GM19099 (cell line): ENCODE measurements around the gene PACRG.

Source experiments
- POLR2A ChIP-seq: IDR thresholded peaks from 3 replicates; pipeline ENCODE4 v1.6.1; 2011; ENCODE audit warnings: low read depth; ENCODE audit not compliant: insufficient read length; ENCODE audit errors: extremely low read depth

The PACRG gene

DNA sequence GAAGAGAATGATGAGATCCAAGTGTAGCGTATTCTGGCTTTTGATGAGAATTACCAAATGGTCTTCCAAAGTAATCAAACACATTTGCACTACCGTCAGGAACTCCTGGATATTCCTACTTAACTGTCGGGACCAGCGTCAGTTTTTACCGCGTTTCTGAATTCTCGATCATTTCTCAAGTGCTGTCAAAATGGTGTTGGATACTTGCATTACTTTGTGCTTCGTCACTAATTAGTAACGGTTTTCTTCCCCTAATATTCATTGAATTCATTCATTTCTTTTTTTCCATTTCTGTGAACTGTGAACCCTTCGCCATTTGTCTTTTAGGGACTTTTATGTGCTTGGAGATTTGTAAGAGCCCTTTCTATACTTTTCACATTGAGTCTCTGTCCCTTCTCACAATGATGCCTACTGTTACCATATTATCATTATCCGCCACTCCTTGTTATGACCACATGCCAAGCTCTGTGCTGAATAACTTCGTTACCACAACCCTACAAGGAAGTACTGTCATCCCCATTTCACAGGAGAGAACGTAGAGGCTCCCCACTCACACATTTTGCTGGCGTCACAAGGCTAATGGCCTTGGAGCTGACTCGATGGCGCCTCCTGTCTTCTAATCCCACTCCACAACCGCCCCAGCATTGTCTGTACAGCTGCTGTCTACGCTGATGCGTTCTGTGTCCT, 612.6 kb downstream of the PACRG start:
- no peak for TF ChIP-seq POLR2A

DNA sequence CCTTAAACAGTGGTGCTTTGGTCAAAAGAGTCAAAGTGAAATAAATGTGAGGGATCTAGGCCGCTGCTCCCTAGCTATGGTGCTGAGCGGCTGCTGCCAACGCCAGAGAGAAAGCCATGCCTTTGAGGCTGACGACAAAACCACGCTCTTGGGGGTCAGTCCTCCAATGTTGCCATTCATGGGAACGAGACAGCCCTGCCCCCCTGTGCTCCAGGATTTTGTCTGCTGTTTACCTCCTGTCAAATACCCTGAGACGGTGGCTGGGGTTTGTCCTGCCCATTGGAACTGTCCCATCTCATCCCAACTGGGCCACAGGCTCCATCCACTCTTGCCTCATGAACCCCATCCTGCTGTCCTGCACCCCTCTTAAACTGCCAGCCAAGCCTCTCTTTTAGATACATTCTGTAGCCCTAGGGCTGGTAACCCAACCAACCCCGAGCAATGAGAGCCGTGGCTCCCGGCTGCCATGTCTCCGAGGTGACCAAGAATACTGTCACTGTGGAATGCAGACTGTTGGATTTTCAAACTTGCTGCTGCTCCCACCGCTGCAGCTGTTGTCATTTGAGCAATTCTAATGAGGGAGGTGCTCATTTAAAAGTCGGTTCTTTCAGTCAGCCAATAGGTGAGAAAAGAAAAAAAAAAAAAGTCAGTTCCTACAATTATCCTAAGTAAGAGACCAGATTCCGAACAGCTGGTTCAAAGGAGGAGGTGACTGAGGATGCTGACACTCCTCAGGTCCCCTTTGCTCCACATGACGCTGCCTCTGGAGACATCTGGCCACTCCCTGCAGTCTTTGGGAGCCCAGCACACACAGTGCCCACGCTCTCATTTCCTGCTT, 613.7 kb downstream of the PACRG start:
- no peak for TF ChIP-seq POLR2A

DNA sequence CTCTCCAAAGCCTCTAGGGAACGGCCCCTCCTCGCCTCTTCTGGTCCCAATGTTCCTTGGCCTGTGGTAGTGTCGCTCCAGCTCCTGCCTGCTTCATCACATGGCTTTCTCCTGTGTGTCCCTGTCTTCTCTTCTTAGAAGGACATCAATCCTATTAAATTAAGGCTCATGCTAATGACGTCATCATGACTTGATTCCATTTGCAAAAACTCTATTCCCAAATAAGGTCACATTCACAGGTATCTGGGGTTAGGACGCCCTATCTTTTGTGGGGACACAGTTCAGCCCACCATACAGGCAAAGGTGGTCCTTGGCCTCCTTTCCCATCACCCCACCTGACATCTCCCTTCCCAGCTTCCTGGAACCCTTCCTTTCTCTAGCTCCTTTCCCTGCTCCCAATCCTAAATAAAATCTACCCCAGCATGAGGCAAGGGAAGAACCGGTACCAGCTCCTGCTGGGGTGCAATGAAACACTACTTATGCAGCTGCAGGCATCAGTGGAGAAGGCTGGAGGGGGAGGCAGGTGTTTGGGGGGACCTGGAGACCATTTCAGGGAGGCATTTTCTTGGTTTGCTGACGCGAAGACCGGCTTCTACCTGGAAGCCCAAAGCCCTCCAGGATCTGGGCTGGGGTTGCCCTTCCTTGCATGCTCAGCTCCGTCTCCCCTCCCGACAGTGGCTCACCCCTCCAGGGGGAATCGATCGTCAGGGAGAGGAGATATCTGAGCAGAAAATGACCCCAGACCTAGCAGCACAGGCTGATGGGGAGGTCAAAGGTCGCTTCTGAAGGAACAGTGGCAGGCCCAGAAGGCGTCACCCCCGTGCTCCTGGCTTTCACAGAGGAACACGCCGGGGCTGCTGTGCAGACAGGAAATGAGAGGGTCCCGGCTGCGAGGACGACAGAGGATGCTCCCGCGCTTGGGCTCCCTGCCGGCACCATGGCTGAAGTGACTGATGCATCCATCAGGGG, 615.1 kb downstream of the PACRG start:
- TF ChIP-seq POLR2A = no peak

DNA sequence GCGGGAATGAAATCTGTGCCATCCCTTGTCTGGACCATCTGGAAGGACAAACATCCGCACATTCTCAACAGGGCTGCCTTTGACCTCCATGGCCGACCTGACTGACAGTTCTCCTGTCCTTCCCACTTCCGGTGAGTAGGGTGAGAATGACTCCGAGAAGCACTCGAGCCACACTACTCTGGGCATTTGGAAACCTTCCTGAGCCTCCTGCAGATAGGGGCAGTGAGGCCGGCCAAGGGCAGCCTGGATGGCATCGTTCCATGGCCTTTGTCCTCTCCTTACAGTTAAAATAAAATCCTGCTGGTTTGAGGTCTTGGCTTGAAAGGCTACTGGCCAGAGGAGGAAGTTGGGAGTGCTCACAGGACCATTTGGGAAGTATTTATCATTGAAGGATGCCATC, 615.8 kb downstream of the PACRG start:
- no peak for TF ChIP-seq POLR2A

DNA sequence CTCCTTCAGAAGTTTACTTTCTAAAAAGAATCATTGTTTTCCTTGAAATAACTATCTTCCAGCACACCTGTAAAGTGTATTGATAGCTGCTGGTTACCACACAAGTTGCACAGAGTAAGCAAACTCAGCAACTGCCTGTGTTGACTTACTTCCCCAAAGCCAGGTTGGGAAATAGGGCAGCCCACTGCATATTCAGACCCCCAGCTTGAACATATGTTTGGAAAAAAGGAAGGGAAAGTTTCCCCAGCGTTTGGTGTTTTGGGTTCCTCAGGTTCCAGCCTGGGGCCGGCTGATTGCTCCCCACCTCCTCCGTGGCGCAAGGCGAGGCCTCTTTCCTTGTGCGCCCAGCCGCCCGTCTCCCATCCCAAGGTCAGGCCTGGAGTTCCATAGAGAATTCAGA, 616.6 kb downstream of the PACRG start:
- TF ChIP-seq POLR2A = no peak

DNA sequence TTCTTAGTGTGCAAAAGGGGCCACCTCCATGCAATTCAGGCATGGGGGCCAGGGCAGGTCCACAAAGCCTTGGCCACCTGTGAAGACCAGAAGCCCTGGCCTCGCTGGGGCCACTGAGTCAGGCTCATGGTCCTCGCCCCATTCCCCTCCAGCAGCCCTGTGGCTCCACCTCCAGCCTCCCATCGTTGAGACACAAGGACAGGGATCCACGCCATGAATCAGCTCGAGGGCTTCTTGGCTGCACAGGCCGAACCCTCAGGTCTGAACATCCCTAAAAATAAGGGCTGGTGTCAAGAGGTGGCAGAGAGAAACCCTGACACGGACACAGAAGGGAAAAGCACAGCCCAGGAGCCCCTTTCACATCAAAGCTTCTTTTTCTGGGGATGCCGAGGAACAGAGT, 618.2 kb downstream of the PACRG start:
- no peak for TF ChIP-seq POLR2A

DNA sequence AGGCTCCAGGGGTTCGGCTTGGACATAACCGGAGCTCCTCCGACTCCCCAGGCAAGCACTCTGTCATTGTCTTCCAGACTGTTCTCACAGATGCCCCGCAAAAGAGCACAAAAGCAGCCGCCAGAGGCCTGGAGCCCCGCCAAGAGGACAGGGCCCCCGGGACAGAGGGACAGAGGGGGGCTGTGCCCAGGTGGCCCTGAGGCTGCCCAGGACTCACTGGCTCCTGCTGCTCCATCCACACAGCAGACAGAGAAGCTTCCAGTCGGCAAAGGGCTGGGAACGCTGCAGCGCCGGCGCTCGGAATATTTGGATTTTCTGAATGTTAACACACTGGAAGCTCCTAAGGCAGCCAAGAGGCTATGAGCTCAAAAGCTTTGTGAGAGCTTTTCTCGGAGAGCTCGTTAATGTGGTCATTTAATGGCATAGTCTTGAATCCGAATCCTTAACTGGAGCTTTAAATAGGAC, 618.8 kb downstream of the PACRG start:
- no peak for TF ChIP-seq POLR2A

DNA sequence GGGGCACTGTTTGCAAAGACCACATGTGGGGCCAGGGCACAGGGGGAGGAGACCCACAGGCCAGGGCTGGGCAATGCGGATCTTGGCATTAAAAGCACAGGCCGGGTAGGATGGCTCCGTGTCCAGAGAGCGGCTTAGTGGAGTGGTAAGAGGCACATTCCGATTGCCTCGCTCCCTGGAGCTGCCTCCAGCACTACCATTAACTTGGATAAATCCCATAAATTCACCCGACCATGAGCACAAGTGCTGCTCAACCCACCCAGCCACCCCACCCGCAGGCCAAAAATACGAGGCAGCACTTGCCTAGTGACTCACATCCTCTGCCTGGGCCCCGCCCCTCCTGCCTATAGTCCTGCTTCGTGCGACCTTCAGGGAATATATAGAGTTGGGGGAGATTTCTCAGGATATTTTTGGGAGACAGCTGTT, 619.3 kb downstream of the PACRG start:
- TF ChIP-seq POLR2A = no peak

DNA sequence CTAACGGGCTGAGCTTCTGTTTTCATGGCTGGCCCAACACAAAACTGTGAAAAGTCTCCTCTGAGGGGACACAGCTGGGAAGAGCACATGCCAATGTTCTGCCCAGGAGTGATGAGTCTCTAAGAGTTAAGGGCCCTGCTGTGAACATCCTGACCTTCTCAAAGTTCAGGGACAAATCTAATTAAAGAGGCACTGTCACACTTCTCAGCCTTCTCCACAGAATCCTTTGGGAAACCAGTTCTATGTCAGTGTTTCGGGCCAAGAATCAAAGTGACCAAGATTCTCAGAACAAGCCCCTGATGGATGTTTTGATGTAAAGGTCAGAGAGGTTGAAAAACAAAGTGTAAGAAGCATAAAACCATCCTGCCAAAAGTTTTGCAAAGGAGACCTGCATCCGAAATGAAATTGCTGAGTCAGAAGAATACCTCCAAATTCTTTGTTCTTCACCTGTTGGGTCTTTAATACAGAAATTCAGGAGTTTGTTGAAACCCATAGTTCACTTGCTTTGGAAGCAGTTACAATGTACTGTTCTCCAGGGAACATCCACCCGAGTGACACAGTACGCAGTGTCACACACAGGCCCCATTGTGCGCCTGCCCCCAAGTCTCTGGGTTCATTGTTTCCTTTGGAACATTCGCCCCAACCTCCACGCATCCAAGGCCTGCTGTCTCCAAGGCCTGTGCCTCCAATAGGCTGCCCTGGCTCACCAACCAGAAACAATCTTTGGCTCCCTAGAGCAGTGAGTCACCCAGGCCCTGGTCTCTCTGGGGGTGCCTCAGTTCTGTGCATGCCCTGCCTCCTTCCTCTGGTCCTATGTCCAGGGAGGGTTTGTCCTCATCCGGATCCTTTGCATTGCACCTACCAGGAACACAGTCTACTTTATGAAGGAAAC, 621.3 kb downstream of the PACRG start:
- TF ChIP-seq POLR2A = no peak

DNA sequence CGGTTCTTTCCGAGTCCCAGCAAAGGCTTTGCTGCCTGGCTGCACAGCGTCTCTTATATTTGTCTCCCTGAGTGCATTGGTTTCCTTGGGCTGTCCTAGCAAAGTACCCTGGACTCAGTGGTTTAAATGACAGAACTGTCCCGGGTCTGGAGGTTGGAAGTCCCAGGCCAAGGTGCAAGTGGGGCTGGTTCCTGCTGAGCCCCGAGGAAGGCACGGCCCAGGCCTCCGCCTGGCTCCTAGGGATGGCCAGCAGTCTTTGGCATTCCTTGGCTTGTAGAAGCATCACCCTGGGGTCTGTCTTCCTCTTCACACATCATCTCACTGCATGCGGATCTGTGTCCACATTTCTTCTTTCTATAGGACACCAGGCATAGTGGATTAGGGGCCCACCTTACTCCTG, 621.9 kb downstream of the PACRG start:
- no peak for TF ChIP-seq POLR2A

DNA sequence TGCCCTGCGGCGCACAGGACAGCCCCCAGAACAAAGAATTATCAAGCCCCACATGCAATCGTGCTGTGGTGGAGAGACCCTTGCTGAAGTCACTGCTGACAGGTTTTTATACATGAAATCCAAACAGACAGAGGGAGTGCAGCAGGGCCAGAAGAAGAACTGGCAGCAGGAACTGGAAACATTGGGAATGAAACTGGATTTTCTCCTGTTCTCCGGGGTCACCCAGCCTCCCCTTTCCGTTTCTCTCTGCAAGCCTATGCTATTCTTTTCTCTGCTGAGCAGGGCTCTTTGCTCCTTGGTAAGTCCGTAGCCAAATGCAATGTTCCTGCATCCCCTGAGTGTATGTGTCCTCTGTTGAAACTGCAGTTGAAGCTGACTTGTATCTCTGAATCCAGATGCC, 623.2 kb downstream of the PACRG start:
- TF ChIP-seq POLR2A = no peak

DNA sequence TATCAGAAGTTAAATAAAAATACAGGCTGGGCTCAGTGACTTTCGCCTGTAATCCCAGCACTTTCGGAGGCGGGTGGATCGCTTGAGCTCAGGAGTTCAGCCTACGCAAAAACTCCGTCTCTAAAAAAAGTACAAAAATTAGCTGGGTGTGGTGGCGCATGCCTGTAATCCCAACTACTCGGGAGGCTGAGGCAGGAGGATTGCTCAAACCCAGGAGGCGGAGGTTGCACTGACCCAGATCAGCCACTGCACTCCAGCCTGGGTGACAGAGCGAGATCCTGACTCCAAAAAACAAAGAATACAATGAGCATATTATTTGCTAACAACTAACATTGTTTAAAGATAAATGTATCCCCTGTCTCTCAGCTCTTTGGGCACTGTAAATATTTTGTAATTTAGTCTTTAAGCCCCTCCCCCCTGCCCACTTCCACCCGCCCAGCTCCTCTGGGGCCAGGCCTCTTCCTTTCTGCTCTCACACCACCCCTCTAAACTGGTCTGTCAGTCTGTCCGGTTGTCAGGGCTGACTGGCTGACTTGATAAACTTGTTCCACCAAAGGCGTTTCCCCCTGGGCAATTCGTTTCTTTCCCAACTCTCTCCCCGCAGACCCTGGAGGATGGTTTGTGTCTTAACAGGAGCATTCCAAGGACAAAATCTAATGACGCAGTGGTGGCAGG, 624.4 kb downstream of the PACRG start:
- no peak for TF ChIP-seq POLR2A

DNA sequence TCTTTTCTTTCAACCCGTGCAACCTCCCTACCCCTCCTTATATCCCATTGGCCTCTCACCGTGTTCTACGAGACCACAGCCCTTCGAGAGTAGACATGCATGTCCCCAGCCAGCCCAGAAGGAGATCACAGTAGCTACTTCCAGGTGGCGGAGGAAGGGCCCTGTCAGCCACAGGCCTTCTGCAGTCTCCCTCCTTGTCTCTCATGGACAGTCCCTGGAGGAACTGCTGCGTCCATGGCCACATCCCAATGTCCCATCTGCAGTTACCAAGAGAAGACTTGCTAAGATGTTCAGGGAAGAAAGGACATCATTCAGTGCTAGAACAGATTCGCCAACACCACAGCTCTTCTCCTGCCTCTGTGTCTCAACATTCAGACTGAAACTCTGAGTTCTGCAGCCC, 625.2 kb downstream of the PACRG start:
- no peak for TF ChIP-seq POLR2A

DNA sequence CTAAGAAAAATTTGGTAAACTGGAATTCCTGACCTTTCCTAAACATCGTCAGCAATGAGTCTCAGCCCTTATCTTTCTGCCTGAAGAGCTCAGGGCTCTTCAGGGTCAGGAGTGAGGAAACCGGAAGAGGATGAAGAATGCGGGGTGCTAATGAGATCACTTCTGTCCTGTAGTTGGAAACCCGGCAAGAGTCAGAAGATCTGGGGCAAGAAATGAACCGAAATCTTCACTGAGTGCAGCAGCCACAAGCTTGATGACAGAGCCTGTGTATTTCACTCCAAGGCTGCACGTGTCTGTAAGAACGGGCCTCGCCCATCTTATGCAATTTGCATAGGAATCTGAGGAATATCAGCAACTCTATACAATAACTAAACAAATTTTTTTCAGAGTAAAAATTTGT, 626.3 kb downstream of the PACRG start:
- TF ChIP-seq POLR2A = no peak
